Measurements from ENCODE around the gene MRPS14.
A peak's percentile ranks its signal among the peaks of the same experiment; 100 is the strongest.
"Not testable (repeated sequence)": the region's sequence is repeated elsewhere in the genome, so short reads cannot be mapped to it uniquely, and the experiment has no call there.

MRPS14 gene

DNA sequence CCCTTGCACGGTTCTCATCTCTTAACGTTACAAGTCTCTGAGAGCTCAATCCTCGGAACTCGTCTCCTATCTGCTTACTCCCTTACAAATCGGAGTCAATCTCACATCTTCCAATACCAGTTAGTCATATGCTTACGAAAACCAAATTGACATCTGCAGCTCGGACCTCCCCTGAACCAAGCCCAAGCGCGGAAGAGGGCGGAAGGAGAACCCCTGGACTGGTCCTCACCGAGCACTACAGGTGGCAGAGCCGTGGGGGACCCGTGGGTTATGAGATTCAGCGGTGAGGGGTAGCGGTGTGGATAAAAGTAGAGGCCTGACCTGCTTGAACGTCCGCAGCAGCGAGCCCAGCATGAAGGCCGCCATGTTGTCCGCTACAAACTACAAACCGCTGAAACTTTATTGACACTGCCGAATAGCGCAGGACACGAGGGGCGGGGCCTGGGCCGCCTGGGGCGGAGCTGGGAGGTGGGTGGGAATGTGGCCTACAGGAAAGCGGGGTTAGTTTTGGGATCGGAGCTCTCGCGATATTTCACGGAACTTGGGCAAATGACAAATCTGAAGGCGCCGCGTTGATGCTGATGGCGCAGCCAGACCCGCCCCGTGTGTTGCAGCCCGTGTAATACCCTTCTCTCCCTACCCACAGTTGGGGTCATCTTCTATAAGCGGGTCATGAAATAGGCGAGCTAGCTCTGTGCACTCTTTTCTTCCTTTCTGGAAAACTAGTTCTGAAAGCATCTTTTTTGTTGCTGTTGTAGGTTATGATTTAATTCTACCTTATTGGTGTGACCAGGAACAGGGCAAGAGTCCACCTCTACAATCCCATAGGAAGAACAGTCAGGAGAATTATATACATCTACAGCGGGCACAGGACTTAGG, at the start of gene MRPS14:
Gene MRPS14 (minus strand): TSS at position 383 of the 879 bp plus-strand sequence. CDS start 17 bp downstream, at position 366.
- peak; percentile 99 for DNase-seq

DNA sequence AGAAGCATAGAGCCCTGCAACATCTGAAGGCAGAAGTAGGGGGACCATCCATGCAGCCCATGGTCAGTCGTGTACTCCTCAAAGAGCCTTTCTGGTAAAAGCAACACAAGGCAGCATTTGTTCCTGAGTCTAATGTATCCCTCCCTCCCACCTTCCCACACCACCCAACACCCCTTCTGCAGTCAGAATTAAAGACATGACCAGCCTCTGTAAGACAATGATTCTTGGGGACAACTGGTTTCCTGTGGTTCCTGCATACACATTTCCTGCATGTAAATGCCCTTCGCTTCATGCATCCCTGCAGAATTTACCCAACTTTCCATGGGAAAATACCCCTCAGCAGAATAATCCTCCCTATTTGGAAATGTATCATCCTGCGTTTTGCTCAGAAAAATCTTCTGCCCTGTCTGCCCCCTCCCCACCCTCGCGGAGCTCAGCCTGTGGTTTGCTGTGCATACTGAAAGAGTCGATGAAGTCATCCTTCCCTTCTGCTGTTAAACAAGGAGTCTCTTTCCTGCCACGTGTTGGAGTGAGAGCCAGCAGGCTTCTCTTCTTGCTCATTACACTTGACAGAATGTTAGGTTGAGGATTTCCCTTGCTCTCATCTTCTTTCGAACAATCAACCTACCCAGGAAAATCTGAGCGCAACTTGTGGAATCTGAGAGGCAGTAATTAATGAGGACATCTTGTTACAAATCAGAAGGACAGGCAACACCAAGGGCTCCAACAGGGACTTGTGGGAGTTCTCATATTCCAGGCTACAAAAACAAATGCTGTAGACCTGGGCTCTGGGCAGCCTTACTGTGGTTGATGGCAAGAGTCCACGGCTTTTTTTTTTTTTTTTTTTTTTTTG, 49.1 kb upstream of the MRPS14 start:
- peak; percentile 41 for DNase-seq

DNA sequence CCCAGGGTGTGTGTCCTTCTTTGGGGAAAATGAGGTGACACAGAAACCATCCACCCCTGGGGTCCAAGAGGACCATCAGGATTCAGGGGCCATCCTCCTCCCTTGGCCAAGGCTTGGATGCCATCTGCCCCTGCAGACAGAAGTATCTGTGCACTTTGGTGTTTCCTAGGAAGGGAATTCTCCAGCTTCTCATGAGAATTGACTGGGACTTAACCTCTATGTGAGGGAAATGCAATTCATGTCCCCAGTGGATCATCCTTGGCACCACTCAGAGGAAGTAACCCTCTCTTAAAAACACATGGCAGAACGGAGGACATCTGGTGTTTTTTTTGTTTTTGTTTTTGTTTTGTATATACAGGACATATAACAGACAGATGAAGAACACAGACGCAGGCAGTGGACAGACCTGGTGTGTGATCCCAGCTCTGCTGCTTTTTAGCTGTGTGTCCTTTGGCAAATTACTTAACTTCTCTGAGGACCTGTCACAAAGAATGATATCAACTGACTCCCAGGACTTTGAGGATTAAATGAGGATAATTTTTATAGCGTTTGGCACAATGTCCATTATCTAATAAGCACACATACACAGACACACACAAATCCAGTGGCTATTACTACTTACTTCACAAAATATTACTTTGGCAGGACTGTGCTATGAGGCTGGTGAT, 48.2 kb upstream of the MRPS14 start:
- no peak for DNase-seq

DNA sequence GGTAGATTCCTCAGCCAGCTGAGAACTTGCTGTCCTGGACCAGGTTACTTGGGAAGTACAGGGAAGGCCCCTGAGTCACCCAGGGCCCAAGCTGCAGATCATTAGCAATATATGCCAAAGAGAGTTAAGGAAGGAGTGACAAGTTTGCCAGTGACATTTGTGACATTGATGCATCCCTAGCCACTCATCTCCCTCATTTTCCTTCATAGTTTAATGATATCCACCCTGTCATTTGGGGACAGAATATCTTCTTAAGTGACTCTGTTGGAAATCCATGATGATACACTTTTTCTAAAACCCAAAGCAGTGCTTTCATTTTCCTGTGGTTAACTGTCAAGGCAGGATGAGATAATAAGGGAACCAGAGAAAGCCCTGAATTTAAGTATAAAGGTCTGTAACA, 47.6 kb upstream of the MRPS14 start:
- no peak for DNase-seq

DNA sequence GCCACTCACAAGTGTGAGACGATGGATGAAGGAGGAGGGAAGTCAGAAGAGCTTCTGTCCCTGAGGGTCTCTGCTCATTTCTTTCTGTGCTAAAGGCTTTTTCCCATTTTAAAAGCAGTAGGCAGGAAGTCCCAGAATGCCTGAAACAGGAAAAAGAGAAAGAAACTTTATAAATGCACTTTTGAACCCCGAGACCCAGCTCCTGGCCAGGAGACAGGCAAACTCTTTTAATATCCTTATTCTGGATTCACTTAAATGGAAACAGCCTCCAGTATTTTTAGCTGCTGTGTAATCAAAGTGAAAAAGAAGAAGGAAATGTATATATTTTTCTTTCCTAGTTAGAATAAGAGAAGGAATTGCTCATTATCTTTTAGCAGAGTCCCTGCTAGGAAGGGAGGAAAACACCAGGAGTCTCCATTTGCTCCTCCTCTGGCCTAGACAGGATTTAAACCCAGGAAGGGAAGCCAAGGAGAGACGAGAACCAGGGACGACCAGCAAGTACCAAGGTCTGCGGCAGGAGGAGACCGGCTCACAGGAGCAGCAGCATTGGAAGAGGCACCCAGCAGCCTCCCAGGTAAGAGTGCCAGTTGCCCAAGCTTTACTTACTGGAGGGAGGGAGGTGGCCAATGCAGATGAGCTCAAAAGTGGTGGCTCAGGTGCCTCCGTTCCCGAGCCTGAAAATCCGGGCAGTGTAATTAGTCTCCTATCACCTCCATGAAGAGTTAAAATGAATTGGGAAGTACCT, 44.3 kb upstream of the MRPS14 start, which contains the start of gene TNN:
Gene TNN (plus strand): TSS at position 472 of the 745 bp plus-strand sequence. CDS start 9,586 bp downstream, outside the sequence.
- DNase-seq, result no peak

DNA sequence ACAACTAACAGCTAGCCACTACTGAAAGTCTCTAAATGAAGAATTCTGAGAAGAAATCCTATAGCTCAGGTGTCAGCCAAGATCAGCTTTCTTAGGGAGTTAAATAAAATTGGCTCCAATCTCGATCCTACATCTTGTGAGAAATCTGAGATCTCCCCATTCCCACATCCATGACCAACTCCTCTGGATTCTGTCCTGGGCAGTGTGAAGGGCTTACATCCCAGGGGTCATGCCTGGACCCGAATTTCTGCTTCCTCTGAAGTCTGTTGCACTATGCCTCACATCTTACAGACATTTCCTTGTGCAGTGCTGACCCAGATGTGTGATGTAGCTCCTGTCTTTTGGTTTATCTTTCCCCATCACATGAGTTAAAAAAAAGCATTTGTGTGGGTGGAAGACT, 39.6 kb upstream of the MRPS14 start:
- DNase-seq, result no peak

DNA sequence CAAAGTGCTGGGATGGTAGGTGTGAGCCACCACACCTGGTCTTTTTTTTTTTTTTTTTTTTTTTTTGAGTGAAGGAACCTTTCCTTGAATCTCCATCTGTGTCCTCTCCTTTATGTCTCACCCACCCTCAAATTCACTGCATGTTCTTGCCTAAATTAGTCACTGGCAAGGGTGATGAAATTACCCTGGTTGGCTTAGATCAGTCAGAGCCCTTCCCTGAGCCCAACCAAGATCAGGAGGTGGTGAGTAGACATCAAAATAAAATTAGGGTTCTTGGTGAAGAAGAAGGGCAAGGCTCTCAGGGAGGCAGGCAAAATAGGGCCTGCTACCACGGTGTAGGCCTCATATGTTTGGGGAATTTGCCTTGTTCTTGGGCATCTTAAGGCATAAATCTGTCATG, 39.1 kb upstream of the MRPS14 start:
- DNase-seq, result no peak

DNA sequence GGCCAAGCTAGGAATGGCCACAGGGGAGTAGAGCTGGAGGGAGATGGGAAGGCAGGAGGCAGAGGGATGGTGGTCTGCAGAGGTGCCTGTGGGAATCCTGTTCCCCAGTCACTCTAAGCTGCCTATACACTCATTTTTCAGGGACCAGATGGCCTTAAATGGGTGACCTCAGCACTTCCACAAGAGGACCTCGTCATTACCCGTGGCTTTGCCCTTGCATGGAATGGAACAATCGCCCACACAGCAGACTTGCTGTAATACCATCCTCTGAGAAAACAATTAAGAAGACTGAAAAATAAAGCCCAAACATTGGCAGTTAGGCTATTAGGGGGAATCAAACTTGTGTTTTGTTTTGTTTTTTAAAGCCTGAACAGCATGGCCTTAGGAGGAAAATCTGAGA, 31.5 kb upstream of the MRPS14 start:
- no peak for DNase-seq

DNA sequence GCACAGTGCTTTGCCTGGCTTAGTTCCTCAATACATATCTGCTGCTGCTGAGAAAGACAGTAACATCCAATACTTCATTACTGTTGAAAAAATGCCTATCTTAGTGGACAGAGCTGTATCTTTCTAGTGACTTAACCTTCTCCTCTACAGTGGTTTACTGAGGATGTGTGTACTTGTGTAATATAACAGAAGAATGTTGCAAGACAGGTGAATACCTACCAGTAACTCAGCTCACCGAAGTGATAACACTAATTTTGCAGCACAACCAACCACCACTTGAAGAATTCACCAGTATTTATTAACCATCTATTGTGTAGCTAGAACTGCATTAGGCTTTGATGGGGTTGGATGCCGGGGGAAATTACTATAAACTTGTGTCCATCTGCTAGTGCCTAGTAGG, 27.8 kb upstream of the MRPS14 start:
- DNase-seq, result no peak

DNA sequence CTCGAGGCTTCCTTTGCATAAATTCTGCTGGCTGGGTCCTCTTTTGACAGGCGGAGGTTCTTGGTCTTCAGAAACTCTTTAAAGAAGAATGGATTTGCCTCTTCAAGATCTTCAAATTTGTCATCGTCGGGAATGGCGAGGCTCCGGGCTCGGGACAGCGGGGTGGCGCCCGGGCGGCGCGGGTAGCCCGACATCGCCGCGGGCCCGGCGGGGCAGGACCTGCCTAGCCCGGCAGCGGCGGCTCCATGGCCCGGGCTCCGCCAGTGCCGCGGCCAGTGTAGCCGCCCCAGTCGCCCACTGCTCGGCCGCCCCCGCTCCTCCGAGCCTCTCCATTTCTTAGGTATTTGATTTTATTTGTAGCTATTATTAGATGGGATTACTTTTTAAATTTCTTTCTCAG, 22.3 kb upstream of the MRPS14 start:
- no peak for DNase-seq

DNA sequence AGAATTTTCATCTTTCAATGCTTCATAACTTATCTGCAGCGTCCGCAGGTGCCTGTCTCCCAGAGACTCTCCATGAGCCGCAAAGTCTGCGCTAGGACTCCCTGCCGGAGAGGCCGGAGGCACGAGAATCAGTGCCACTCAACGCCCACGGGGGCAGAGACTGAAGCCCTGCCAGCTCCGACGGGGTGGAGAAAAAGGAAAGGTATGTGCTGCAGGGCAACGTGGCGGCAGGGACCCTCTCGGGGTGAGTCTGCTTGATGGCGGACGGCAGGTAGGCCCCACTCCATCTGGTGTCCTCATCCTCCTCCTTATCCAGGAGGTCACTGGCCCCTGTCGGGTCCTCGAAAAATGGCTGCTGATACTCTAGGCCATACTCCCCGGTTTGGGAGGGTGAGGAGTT, 21.9 kb upstream of the MRPS14 start:
- DNase-seq, result no peak

DNA sequence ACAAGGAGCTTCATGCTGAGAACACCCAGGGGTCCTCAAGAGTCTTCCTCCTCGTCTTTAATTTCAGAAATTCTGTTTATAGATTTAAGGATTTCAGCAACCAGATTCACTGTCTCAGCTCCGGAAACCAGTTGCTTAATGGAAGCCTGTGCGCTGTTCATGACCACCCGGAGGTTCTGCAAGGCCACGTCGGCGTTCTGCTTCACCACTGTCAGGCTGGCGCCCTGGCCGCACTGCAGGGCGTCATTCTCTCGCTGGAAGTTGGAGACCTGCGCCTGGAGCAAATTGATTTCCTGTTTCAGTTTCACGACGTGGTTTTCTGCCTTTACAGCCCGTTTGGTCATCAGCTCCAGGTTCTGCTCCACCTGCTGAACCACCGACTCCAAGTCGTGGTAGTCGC, 21.4 kb upstream of the MRPS14 start:
- DNase-seq, result not testable (repeated sequence)

DNA sequence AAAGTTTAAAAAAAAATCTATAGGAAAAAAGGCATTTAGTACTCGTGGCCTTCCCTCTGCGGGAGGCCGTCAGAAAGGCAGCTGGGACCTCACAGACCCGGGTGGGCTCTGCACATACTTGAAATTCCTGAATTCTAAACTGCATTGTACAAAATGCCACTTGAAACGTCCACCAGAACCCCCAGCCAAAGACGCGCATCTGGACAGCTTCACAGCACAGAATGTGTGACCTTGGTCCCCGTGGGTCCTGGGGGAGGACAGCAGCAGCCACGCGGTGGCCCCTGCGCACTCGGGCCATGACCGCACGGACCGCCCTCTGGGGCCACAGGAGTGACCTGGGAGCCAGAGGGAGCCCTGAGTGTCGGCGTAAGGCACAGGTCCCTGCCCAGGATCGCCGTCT, 20.6 kb upstream of the MRPS14 start:
- DNase-seq, result no peak

DNA sequence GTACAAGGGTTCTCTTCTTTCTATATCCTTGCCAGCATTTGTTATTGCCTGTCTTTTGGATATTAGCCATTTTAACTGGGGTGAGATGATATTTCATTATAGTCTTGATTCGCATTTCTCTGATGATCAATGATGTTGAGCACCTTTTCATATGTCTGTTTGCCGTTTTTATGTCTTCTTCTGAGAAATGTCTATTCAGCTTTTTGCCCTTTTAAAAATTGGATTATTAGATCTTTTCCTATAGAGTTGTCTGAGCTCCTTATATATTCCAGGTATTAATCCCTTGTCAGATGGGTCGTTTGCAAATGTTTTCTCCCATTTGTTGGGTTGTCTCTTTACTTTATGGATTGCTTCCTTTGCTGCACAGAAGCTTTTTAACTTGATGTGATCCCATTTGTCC, 19.4 kb upstream of the MRPS14 start:
- no peak for DNase-seq

DNA sequence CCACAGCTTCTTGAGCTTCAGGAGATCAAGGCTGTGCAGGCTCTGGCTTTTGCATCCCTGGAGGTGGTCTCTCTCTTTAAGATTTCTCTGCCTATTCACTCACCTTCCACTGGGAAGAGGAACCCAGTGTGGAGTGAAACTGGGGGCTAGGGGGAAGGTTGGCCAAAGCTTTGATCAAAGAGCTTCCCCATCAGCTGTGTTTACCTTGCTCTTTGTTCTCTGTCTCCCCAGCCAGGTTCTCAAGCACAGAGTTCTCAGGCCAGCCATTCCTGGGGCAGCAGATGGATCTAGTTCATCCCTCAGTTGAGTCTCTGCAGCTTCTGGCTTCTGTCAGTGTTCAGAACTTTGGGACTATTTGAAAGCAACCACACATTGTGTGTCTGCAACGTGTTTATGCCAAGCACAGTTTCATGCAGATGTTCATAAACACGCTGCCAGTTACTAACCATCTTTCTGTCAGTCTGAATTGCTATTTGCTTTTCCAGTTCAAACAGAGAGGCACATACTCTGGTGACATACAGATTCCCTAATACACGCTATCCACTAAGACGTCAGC, 17.2 kb upstream of the MRPS14 start:
- DNase-seq, result no peak

DNA sequence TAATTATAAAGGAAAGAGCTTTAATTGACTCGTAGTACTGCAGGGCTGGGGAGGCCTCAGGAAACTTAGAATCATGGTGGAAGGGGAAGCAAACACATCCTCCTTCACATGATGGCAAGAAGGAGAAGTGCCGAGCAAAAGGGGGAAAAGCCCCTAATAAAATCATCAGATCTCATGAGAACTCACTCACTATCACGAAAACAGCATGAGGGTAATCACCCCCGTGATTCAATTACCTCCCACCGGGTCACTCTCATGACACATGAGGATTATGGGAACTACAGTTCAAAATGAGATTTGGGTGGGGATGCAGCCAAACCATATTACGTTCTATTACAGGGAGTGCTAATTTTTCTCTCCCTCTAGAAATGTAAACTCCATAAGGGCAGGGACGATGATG, 14.2 kb upstream of the MRPS14 start:
- no peak for DNase-seq

DNA sequence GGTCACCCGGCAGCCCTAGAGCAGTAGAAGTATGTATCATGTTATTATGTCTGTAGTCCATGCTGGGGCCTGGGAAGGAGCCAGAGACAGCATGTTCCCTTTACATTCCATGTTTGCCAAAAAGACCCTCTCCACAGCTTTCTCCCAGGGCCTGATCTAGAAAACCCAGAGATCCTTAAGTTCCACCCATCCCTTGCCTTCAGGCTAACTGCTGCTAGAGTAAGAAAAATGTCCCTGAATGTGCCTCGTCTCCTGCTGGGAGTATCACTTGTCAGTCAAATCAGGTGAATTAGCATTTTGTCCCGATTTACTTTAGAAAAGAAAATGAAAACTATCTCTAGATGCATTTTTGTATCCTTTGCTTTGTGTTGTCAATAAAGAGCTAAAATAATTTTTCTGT, 13.3 kb upstream of the MRPS14 start:
- DNase-seq, result no peak

DNA sequence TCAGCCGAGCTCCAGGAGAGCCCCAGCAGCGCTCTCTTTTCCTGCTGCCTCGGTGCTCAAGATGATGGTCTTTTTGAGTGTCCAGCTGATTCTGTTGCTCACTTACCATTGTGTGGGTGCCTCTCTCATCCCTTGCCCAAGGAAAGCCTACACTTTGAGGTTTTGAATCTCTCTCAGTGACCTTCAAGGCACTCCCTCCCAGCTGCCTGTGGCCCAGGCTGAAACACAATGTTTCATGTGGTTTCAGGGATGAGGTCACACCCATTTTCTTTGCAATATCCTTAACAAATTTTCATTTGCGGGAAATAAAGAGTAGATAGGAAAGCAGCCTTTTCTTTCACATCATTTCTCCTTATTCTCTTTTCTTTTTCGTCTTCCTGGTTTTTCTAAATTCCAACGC, 12.6 kb upstream of the MRPS14 start:
- DNase-seq, result no peak

DNA sequence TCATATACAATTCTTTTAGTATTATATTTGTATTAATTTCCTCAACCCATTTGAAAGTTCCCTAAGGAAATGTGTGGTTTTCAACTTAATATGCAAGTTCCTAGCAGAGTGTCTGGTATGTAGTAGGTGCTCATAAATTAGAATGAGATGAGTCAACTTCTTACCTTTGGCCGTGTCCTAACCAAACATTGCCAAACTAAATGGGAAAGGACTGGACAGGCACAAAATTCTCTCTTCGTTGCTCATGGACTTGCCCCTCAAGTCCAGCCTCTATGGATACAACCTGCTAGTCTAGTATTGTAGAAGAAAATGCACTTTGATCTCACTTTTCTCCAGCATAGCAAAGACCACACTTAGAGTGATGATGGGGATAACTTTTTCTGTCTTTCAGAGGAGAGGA, 11.6 kb upstream of the MRPS14 start:
- DNase-seq, result no peak

DNA sequence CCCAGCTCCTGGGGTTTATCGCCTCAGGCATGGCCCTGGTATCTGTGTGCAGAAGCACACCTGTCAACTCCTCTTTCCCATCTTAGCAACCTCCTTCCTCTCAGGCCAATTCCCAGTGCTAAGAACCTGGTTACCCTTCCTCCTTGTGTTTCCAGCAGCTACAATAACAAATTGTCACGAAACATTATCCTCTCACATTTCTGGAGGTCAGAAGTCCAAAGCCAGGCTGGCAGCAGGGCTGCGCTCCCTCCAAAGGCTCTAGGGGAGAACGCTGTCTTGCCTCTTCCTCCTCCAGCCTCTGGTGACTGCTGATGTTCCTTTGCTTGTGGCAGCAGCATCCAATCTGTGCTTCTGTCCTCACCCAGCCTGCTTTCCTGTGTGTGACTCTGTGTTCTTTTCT, 10.7 kb upstream of the MRPS14 start:
- DNase-seq, result no peak

DNA sequence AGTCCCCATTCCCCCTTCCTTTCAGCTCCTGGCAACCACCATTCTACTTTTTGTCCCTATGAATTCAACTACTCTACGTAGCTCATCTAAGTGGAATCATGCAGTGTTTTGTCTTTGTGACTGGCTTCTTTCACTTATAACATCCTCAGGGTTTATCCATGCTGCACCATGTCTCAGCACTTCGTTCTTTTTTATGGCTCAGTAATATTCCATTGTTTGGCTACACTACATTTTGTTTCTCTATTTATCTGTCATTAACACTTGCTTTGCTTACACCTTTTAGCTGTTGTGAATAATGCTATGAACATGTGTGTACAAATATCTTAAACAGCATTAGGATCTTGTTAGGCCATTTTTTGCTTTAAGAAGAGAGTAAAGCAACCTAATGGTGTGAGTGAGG, 1.5 kb upstream of the MRPS14 start:
- DNase-seq, result no peak

DNA sequence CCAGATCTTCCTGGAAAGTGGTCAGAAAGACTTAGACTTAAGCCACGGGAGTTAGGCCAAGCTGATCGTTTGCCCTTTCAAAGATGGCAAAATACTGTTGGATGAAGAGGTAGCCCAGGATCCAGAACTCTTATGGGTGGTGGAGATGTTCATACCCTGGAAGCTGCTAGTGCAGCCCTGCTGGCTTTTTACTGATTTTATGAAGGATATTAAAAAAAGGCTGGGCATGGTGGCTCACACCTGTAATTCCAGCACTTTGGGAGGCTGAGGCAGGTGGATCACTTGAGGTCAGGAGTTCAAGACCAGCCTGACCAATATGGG, 657 bp upstream of the MRPS14 start:
- not testable (repeated sequence) for DNase-seq

DNA sequence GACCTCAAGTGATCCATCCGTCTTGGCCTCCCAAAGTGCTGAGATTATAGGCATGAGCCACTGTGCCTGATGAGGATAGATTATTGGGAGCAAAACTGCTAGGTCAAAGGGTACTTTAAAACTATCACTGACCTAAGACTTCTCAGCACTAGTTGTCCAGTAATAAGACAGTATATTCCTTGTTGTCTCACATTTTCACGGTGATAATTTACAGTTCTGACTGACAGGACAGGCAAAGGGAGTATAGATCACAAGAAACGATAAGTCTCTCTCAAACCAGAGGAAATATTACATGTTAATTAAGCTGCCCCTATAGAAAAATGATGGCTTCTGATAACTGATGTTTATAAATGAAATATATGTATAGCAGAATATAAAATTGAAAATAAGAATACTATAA, 3.7 kb downstream of the MRPS14 start:
- DNase-seq, result no peak

Measured in stimulated activated CD4-positive, alpha-beta T cell treated with anti-CD3 and anti-CD28 coated beads, Interleukin-1b, Interleukin-23, amount 100 ng/mL, for 48 hours (primary cell).